Measurements from ENCODE around the gene VWA5B1. TPM values are rescaled to one million over a fixed set of nuclear protein-coding genes. Genes with fewer than 3 reads are reported as not detected.
A peak's percentile ranks its signal among the peaks of the same experiment; 100 is the strongest.
"Not testable (repeated sequence)": the region's sequence is repeated elsewhere in the genome, so short reads cannot be mapped to it uniquely, and the experiment has no call there.

Gene VWA5B1
- total RNA-seq, 2 experiments from 2014 or later = not detected

DNA sequence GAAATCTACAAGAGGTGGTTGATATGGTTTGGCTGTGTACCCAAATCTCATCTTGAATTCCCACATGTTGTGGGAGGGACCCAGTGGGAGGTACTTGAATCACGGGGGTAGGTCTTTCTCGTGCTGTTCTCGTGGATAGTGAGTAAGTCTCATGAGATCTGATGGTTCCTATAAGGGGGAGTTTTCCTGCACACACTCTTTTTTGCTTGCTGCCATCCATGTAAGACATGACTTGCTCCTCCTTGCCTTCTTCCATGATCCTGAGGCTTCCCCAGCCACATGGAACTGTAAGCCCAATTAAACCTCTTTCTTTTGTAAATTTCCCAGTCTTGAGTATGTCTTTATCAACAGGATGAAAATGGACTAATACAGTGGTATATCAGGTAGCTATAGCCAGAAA, 5.2 kb upstream of the VWA5B1 start:
- Mint-ChIP-seq H3K27me3 (peaks cover 54% of the 10 kb centered on the region), H3K27ac (no peak overlapping the region), H3K4me3 (no peak overlapping the region), H3K36me3 (no peaks in the 10 kb centered on the region), H3K4me1 (ENCODE audit: low read depth) (no peaks in the 10 kb centered on the region), H3K9me3 (peaks cover 7% of the 10 kb centered on the region)
- ChIA-PET CTCF (no interaction called here), POLR2A (no interaction called here)
- DNase-seq = no peak
- intact Hi-C loops (cut with micrococcal nuclease) = no loop called here

DNA sequence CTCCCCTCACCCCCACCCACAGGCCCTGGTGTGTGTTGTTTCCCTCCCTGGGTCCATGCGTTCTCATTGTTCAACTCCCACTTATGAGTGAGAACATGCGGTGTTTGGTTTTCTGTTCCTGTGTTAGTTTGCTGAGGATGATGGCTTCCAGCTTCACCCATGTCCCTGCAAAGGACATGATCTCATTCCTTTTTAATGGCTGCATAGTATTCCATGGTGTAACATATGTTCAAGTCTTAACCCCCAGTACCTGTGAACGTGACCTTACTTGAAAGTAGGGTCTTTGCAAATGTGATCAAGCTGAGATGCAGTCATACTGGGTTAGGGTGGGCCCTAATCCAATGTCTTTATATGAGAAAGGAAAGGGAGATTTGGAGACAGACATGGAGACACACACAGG, 3.0 kb upstream of the VWA5B1 start:
- POLR2A ChIA-PET; H3K4me3 Mint-ChIP-seq; CTCF ChIA-PET; H3K36me3 Mint-ChIP-seq; H3K27ac Mint-ChIP-seq; DNase-seq; H3K4me1 Mint-ChIP-seq (ENCODE audit: low read depth); H3K9me3 Mint-ChIP-seq; intact Hi-C loops (cut with micrococcal nuclease): not testable (repeated sequence)
- peaks cover 62% of the 10 kb centered on the region for H3K27me3 Mint-ChIP-seq

DNA sequence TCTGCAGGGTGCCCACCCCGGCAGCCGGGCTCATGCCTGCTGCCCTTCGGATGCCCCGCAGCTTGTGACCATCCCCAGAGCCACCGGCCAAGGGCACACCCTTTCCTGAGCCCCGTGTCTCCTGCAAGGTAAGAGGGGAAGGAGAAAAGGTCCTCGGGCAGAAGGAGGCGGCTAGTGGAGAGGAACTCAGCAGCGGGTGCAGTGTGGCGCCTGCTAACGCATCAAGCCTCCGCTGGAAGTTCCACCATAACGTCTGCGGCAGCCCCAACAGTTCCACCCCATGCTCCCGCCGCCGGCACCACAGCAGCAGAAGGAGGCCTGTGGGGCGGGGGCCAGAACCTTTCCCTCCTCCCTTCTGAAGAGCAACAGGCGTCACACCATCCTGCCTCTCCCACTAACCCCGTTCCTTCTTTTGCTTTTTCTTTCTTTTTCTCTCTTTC, 990 bp downstream of the VWA5B1 start:
- CTCF ChIA-PET = no interaction called here
- intact Hi-C loops (cut with micrococcal nuclease) = no loop called here
- H3K36me3 Mint-ChIP-seq = no peaks in the 10 kb centered on the region
- H3K27ac Mint-ChIP-seq = no peak overlapping the region
- H3K9me3 Mint-ChIP-seq = no peaks in the 10 kb centered on the region
- H3K4me1 Mint-ChIP-seq (ENCODE audit: low read depth) = peaks cover 9% of the 10 kb centered on the region
- peaks cover 47% of the 10 kb centered on the region for H3K27me3 Mint-ChIP-seq
- peak; percentile 14 for DNase-seq
- POLR2A ChIA-PET = interaction anchor here (0.6 kb wide), 1 partner anchor 866 kb away, joined by 3 read pairs; no protein-coding TSS in a partner anchor
- H3K4me3 Mint-ChIP-seq = no peak overlapping the region

DNA sequence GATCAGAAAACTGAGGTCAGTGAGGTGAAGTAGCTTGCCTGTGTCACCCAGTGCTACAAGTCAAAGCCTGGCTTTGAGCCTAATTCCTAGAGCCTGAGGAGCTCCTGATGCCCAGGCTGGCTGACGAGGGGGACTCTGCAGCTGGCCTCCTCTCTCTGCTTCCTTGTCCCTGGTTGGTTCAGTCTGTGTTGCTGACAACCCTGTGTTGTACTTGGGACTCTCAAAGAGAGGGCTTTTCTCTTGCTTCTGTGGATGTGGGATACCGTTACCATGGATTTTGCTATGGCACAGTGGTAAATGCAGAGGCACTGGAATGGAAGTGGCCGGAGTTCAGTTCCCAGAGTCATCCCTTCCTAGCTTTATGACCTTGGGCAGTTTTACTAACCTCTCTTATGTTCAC, 8.0 kb downstream of the VWA5B1 start:
- Mint-ChIP-seq H3K27ac (no peak overlapping the region), H3K4me3 (no peak overlapping the region), H3K27me3 (peaks cover 6% of the 10 kb centered on the region), H3K9me3 (no peaks in the 10 kb centered on the region), H3K4me1 (ENCODE audit: low read depth) (no peaks in the 10 kb centered on the region), H3K36me3 (no peaks in the 10 kb centered on the region)
- POLR2A ChIA-PET = no interaction called here
- CTCF ChIA-PET = no interaction called here
- DNase-seq = no peak
- intact Hi-C loops (cut with micrococcal nuclease) = no loop called here

DNA sequence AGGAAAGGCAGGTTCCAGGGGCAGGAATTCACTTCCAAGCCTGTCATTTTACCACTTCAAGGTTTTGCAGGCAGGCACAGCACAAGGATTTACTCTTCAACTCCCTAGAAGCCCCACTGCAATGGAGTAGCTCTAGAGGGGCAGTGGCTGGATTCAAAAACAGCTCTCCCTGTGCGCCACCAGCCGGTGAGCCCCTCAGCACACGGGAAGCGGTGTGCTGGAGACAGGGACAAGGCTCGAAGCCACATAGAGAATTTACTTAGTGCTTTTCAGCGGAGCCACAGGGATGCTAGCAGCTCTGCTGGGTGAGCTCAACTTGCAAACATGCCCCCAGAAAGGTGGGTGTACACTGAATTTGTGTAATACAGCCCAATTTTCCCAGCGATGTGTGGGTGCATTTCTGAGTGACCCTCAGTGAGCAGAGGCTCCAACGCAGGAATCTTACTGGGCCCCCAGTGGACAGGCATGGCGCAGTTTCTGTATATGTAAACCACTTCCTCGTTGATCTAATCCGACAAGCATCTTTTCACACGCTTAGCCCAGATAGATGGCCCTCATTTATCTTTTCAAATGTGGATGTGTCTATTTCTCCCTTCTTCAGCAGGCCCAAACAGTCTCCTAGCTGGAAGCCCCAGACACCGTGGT, 10.9 kb downstream of the VWA5B1 start:
- Mint-ChIP-seq H3K36me3 (no peaks in the 10 kb centered on the region), H3K4me3 (no peak overlapping the region), H3K27ac (no peak overlapping the region), H3K9me3 (no peaks in the 10 kb centered on the region), H3K4me1 (ENCODE audit: low read depth) (no peaks in the 10 kb centered on the region), H3K27me3 (no peaks in the 10 kb centered on the region)
- ChIA-PET CTCF (no interaction called here), POLR2A (no interaction called here)
- no peak for DNase-seq
- intact Hi-C loops (cut with micrococcal nuclease) = no loop called here

DNA sequence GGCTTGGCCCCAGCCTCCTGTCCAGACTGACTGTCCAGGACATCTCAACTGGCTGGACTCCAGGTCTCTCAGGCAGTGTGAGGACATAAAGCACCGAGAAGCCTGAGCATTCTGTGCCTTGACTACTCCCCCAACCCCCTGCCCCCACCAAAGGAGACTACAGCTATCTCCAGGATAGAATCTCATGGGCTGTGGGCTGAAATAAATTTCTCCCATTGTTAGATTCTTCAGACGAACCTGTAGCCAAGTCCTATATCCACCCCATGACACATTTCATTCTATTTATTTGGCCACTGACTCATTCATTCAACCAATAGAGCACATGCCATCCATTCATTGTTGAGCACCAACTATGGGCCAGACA, 11.4 kb downstream of the VWA5B1 start:
- ChIA-PET CTCF (no interaction called here), POLR2A (no interaction called here)
- H3K27me3 Mint-ChIP-seq = no peaks in the 10 kb centered on the region
- H3K4me1 Mint-ChIP-seq (ENCODE audit: low read depth) = no peaks in the 10 kb centered on the region
- no peak overlapping the region for H3K4me3 Mint-ChIP-seq
- DNase-seq = no peak
- no peak overlapping the region for H3K27ac Mint-ChIP-seq
- H3K36me3 Mint-ChIP-seq = no peaks in the 10 kb centered on the region
- intact Hi-C loops (cut with micrococcal nuclease) = no loop called here
- H3K9me3 Mint-ChIP-seq = no peaks in the 10 kb centered on the region

DNA sequence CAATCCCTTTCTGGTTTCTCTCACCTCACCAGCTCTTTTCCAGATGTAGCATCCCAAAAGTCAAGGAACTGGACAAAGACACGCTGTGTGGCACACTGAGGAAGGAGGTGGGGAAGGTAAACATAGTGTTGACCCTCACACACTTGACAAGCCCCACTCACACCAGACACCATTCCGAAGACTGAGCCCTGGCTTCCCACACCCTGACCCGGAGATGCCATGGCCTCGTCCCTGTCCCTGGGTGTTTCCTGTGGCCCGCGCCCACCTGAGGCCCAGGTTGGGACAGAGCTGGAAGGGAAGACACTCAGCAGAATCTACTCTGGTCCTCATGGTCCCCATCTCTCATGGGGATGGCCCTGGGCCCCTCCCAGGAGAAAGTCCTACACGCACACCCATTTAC, 16.4 kb downstream of the VWA5B1 start:
- CTCF ChIA-PET = no interaction called here
- H3K36me3 Mint-ChIP-seq = no peaks in the 10 kb centered on the region
- no peak overlapping the region for H3K4me3 Mint-ChIP-seq
- H3K9me3 Mint-ChIP-seq = no peaks in the 10 kb centered on the region
- intact Hi-C loops (cut with micrococcal nuclease) = no loop called here
- POLR2A ChIA-PET = no interaction called here
- no peaks in the 10 kb centered on the region for H3K4me1 Mint-ChIP-seq (ENCODE audit: low read depth)
- no peak overlapping the region for H3K27ac Mint-ChIP-seq
- no peaks in the 10 kb centered on the region for H3K27me3 Mint-ChIP-seq
- DNase-seq = no peak

DNA sequence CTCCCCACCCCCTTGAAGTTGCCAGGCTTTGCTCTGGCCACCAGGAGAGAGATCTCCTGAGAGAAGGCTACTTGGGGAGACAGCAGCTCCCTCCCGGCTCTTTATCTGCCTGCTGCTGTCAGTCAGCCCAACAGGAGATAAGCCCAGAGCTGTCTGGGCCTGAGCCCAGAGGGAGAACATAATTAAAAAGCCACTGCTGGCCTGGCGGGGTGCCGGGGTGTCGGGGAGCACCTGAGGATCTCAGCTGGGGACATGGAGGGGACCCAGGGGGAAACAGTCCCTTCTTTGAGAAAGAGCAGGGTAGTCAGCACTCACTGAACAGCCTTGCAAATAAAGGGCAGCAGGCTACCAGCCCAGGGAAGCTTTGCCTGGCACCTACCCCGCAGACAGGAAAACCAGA, 17.9 kb downstream of the VWA5B1 start:
- Mint-ChIP-seq H3K27ac (no peak overlapping the region), H3K27me3 (no peaks in the 10 kb centered on the region), H3K9me3 (no peaks in the 10 kb centered on the region), H3K36me3 (no peaks in the 10 kb centered on the region), H3K4me3 (no peak overlapping the region), H3K4me1 (ENCODE audit: low read depth) (no peaks in the 10 kb centered on the region)
- intact Hi-C loops (cut with micrococcal nuclease) = no loop called here
- ChIA-PET CTCF (no interaction called here), POLR2A (no interaction called here)
- no peak for DNase-seq

DNA sequence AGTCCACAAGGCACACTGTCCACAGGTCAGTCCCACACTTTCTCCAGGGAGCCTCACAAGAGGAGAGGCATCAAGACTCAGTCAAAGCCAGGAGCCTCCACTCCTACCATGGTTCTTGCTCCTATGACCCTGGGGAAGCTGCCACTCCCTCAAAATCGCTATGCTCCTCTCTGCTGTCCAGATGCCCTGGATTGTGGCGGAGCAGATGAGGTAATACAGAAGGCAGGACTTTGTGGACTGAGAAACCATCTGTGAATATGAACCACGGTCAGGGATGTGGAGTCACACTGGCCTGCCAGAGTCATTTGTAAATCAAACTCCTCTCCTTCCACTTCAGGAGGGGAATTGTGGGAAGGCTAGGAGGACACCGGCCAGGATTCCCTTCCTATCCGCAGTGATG, 20.6 kb downstream of the VWA5B1 start:
- Mint-ChIP-seq H3K27ac (no peak overlapping the region), H3K36me3 (no peaks in the 10 kb centered on the region), H3K27me3 (no peaks in the 10 kb centered on the region), H3K9me3 (no peaks in the 10 kb centered on the region), H3K4me3 (no peak overlapping the region), H3K4me1 (ENCODE audit: low read depth) (no peaks in the 10 kb centered on the region)
- DNase-seq = no peak
- intact Hi-C loops (cut with micrococcal nuclease) = no loop called here
- CTCF ChIA-PET = no interaction called here
- POLR2A ChIA-PET = no interaction called here

DNA sequence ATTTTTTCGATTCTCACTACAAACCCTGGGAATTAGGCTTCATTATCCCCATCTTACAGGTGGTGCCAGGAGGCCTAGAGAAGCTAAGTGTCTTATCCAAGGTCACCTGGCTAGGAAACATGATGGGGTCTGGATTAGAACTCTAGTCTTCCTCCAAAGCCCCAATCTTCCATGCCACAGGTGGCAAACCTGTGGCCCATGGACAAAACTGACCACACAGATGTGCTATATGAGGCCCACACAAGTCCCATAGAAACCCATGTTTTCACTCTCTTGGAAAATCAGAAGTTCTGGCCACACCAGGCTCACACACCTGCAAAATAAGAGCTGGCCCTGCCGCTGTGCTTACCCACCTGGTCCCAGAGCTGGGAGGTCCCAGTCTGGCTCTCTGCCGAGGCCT, 21.6 kb downstream of the VWA5B1 start:
- no peak overlapping the region for H3K27ac Mint-ChIP-seq
- intact Hi-C loops (cut with micrococcal nuclease) = no loop called here
- CTCF ChIA-PET = no interaction called here
- no peaks in the 10 kb centered on the region for H3K36me3 Mint-ChIP-seq
- H3K4me3 Mint-ChIP-seq = no peak overlapping the region
- no peaks in the 10 kb centered on the region for H3K9me3 Mint-ChIP-seq
- POLR2A ChIA-PET = no interaction called here
- DNase-seq = no peak
- no peaks in the 10 kb centered on the region for H3K27me3 Mint-ChIP-seq
- H3K4me1 Mint-ChIP-seq (ENCODE audit: low read depth) = no peaks in the 10 kb centered on the region

DNA sequence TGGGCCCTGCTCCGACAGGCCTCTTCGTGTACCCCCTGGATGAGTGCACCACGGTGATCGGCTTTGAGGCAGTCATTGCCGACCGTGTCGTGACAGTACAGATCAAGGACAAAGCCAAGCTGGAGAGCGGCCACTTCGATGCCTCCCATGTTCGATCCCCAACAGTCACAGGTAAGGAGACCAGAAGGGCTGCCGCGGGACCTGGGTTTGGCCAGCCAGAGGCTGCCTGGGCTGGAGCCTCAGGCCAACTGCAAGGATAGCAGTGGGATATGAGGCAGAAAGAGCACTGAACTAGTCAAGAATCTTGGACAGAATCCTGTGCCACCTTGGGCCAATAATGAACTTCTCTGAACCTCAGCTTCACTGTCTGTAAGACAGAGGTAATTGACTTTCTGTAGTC, 22.1 kb downstream of the VWA5B1 start:
- H3K4me3 Mint-ChIP-seq = no peak overlapping the region
- no peaks in the 10 kb centered on the region for H3K9me3 Mint-ChIP-seq
- no peaks in the 10 kb centered on the region for H3K4me1 Mint-ChIP-seq (ENCODE audit: low read depth)
- no peaks in the 10 kb centered on the region for H3K27me3 Mint-ChIP-seq
- DNase-seq = no peak
- no peak overlapping the region for H3K27ac Mint-ChIP-seq
- no peaks in the 10 kb centered on the region for H3K36me3 Mint-ChIP-seq
- CTCF ChIA-PET = no interaction called here
- POLR2A ChIA-PET = no interaction called here
- intact Hi-C loops (cut with micrococcal nuclease) = no loop called here

DNA sequence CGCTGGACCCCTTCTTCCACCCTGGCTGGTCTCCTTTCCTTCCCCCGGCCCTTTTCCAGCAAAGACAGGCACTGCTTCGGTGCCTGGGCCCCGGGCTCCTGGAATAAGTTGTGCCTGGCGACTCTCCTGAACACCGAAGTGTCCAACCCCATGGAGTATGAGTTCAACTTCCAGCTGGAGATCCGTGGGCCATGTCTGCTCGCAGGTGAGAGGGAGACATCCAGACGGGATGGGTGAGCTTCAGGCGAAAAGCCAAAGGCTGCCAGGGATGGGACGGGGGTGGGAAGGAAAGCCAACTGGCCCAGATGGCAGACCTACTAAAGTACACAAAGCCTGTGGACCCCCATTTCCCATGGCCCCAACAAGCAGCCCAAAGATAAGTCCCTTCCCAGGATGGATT, 26.8 kb downstream of the VWA5B1 start:
- POLR2A ChIA-PET = no interaction called here
- Mint-ChIP-seq H3K4me3 (no peak overlapping the region), H3K4me1 (ENCODE audit: low read depth) (peaks cover 19% of the 10 kb centered on the region), H3K27ac (no peak overlapping the region), H3K27me3 (peaks cover 6% of the 10 kb centered on the region), H3K36me3 (no peaks in the 10 kb centered on the region), H3K9me3 (no peaks in the 10 kb centered on the region)
- CTCF ChIA-PET = no interaction called here
- DNase-seq = no peak
- intact Hi-C loops (cut with micrococcal nuclease) = no loop called here

DNA sequence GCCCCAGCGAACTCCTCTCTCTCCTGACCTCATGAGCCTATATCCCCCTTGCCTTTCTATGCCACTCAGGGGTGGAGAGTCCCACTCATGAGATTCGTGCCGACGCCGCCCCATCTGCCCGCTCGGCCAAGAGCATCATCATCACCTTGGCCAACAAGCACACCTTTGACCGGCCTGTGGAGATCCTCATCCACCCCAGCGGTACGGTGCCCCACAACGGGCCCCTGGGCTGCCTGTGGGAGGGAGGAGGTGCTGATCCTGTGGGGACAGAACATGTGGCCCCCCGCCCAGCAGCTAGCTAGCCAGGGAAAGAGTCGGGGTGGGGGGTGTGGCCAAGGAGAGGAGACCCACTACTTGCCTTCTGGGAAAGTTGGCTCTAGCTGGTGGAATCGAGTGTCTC, 27.8 kb downstream of the VWA5B1 start:
- POLR2A ChIA-PET = no interaction called here
- Mint-ChIP-seq H3K27ac (no peak overlapping the region), H3K9me3 (no peaks in the 10 kb centered on the region), H3K4me1 (ENCODE audit: low read depth) (peaks cover 30% of the 10 kb centered on the region), H3K36me3 (no peaks in the 10 kb centered on the region), H3K27me3 (peaks cover 6% of the 10 kb centered on the region), H3K4me3 (no peak overlapping the region)
- intact Hi-C loops (cut with micrococcal nuclease) = no loop called here
- DNase-seq = no peak
- CTCF ChIA-PET = no interaction called here

DNA sequence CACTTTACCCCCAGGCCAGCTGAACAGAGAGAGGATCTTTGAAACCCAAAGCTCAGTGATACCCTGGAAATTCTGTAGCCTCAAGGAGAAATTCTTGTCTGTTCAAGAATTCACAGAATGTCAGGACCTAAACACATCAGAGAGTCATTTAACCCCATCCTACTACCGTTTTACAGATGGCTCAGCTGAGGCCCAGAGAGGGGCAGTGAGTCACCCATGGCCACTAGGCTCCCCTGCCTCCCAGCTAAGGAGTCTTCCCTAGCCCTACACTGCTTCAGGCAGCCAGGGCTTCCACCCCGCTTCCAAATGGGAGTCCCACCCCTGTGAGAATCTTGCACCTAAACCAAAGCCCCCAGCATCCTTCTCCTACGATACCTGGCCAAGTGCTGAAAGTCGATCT, 28.3 kb downstream of the VWA5B1 start:
- Mint-ChIP-seq H3K27ac (no peak overlapping the region), H3K4me1 (ENCODE audit: low read depth) (peaks cover 33% of the 10 kb centered on the region), H3K4me3 (no peak overlapping the region), H3K9me3 (no peaks in the 10 kb centered on the region), H3K36me3 (no peaks in the 10 kb centered on the region), H3K27me3 (peaks cover 6% of the 10 kb centered on the region)
- intact Hi-C loops (cut with micrococcal nuclease) = no loop called here
- POLR2A ChIA-PET = no interaction called here
- CTCF ChIA-PET = no interaction called here
- DNase-seq = peak; percentile 20
